Astrocyte (in vitro differentiated cells and primary cell): ENCODE measurements around the gene MAML2.

Experiments used
- EZH2 ChIP-seq: IDR thresholded peaks from 2 replicates; pipeline ENCODE4 v1.6.1; 2012; ENCODE audit warnings: mild to moderate bottlenecking, low read length, inconsistent platforms; ENCODE audit not compliant: insufficient read depth
- TF ChIP-seq, protein P1 (sequence below): IDR thresholded peaks from 2 replicates; pipeline ENCODE4 v1.5.1; 2011; ENCODE audit warnings: low read depth, mild to moderate bottlenecking, inconsistent platforms, low read length, moderate library complexity; ENCODE audit not compliant: insufficient read depth

DNA sequence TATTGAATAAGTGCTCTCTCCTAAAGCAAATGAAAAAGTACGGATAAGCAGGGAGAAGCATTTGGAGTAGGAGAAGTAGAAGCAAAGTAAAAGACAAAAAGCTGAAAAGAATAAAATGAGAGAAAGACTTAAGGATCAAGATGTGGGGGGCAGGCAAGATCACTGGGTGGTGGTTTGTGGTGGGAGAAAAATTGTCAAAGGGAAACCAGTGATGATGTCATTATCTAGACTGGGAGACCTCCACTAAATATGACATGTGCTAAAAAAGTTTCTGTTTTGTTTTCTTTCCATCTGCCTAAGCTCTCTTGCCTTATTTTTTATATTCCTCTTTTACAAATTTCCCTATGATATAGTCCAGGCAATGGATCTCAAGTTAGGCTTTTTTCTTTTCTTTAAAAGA is 14.8 kb upstream of the MAML2 start:
- TF ChIP-seq, protein P1, sequence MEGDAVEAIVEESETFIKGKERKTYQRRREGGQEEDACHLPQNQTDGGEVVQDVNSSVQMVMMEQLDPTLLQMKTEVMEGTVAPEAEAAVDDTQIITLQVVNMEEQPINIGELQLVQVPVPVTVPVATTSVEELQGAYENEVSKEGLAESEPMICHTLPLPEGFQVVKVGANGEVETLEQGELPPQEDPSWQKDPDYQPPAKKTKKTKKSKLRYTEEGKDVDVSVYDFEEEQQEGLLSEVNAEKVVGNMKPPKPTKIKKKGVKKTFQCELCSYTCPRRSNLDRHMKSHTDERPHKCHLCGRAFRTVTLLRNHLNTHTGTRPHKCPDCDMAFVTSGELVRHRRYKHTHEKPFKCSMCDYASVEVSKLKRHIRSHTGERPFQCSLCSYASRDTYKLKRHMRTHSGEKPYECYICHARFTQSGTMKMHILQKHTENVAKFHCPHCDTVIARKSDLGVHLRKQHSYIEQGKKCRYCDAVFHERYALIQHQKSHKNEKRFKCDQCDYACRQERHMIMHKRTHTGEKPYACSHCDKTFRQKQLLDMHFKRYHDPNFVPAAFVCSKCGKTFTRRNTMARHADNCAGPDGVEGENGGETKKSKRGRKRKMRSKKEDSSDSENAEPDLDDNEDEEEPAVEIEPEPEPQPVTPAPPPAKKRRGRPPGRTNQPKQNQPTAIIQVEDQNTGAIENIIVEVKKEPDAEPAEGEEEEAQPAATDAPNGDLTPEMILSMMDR, result no peak
- TF ChIP-seq EZH2, result no peak
